Activated T-cell treated with anti-CD3 and anti-CD28 coated beads, Interleukin-2, amount 50 U/mL, for 48 hours (primary cell): ENCODE measurements around the gene LAMTOR2.

ENCODE experiments used
- DNase-seq, 2 experiments: peaks; one replicate each; pipeline ENCODE4 v3.0.0-alpha.2; 2020

The LAMTOR2 gene

GRCh38 chr1:156099282-156099681, 44.7 kb downstream of the LAMTOR2 start:
- no peak for DNase-seq

GRCh38 chr1:156100205-156100995, 45.8 kb downstream of the LAMTOR2 start:
- DNase-seq, result peak in 1 of 2 experiments; percentile 39

- DNase-seq, result no peak
These were observed 47.3 kb downstream of the LAMTOR2 start for GRCh38 chr1:156101880-156102279.

GRCh38 chr1:156102633-156103511, 48.3 kb downstream of the LAMTOR2 start:
- DNase-seq, result no peak

- DNase-seq, result peak; percentile 51 to 59
These were observed 49.0 kb downstream of the LAMTOR2 start for GRCh38 chr1:156103521-156103947.

GRCh38 chr1:156104065-156104810, 49.7 kb downstream of the LAMTOR2 start:
- peak; percentile 64 to 67 for DNase-seq

GRCh38 chr1:156104861-156105832, 50.6 kb downstream of the LAMTOR2 start:
- DNase-seq, result peak in 1 of 2 experiments; percentile 39

- no peak for DNase-seq
These were observed 52.3 kb downstream of the LAMTOR2 start for GRCh38 chr1:156106624-156107488.

GRCh38 chr1:156108057-156108456, 53.5 kb downstream of the LAMTOR2 start:
- DNase-seq, result no peak
